NCI-H2107 (cell line): Measurements from ENCODE around the gene DNASE1L1.

ENCODE experiments used
- DNase-seq: peaks from one replicate; lab custom pipeline; 2025; lab: John Stamatoyannopoulos, UW

Gene DNASE1L1

GRCh38 chrX:154436374-154436982 is 27.4 kb upstream of the DNASE1L1 start:
- DNase-seq = peak; percentile 42

DNA sequence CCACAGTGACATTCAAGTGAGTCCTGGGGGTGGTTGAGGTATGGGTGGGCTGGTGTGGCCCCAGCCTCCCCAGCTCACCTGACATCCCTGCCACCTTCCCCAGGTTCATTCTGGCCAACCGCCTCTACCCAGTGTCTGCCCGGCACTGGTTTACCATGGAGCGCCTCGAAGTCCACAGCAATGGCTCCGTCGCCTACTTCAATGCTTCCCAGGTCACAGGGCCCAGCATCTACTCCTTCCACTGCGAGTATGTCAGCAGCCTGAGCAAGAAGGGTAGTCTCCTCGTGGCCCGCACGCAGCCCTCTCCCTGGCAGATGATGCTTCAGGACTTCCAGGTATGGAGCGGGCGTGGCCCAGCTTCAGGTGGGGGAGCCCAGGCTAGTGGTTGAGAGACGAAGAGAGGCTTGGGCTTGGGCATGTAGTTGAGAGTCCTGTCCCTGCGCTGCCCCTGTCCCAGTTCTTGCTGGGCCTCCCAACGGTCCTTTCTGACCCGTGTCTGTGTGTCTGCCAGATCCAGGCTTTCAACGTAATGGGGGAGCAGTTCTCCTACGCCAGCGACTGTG is 26.2 kb upstream of the DNASE1L1 start:
- no peak for DNase-seq

GRCh38 chrX:154434394-154435168 is 25.5 kb upstream of the DNASE1L1 start:
- no peak for DNase-seq

DNA sequence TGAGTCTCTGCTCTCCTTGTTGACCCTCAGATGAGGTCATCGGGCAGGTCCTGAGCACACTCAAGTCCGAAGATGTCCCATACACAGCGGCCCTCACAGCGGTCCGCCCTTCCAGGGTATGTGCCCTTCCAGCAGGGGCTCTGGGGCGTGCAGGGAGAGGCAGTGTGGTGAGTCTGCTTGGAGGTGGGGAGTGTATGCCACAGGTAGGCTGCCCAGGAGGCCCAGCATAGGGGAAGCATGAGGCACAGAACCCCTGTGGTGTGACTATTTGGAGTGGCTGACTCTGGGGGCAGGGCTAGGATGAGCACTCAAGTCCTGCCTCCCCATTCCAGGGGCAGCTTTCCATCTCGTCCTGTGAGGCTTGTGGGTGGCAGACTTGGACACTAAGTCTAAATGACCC is 24.6 kb upstream of the DNASE1L1 start:
- no peak for DNase-seq

DNA sequence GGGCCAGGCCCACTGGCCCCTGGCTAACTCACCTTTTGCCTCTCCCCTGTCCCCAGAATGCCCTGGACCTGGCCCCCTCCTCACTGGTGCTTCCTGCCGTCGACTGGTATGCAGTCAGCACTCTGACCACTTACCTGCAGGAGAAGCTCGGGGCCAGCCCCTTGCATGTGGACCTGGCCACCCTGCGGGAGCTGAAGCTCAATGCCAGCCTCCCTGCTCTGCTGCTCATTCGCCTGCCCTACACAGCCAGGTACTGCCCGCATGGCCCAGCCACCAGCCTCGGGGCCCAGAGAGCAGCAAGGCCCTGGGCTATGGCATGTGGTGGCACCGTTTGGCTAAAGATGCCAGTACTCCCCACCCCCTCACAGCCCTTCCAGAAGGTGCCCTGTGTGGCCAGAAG is 23.2 kb upstream of the DNASE1L1 start:
- DNase-seq = no peak

- DNase-seq = no peak
Observed at GRCh38 chrX:154431341-154431740, 22.3 kb upstream of the DNASE1L1 start.

- DNase-seq = no peak
Observed at GRCh38 chrX:154430916-154431315, 21.9 kb upstream of the DNASE1L1 start.

DNA sequence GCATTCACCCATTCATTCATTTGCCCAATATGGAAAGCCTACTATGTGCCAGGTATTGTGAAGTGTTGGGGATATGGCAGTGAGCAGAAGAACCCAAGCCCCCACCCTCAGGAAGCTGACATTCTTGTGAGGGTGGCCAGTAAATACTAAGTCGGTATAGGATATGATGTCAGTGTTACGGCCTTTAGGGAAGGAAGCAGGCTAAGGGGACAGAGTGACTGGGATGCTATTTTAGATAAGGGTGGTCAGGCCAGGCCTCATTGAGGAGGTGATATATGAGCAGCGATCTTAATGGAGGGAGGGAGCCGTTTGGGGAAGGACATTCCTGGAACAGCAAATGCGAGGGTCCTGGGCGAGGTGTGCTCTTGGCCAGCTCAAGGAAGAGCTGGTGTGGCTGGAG is 21.4 kb upstream of the DNASE1L1 start:
- DNase-seq = no peak

DNA sequence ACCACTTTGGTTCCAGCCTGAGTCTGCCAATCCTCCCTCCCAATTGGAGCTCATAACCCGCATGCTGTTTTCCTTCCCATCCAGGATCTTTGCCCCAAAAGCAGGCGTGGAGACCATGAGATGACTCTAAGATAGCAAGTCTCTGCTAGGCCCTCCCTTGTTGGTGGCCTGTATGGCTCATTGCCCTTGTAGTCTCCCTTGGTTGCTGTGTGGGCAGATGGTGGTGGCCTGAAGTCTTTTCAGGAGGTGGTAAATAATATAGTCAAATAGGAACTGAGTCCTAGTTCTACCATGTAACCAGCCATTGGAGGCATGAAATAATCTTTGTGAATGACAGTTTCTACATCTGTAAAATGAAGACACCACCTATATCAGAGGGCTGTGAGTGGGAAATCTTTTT is 20.7 kb upstream of the DNASE1L1 start:
- DNase-seq = no peak

GRCh38 chrX:154428176-154429171 is 19.4 kb upstream of the DNASE1L1 start, which contains the start of gene ATP6AP1:
Gene ATP6AP1, plus strand, starts transcription at chrX:154428677. Its CDS starts 16 bp downstream, at chrX:154428693.
- peak; percentile 93 for DNase-seq

DNA sequence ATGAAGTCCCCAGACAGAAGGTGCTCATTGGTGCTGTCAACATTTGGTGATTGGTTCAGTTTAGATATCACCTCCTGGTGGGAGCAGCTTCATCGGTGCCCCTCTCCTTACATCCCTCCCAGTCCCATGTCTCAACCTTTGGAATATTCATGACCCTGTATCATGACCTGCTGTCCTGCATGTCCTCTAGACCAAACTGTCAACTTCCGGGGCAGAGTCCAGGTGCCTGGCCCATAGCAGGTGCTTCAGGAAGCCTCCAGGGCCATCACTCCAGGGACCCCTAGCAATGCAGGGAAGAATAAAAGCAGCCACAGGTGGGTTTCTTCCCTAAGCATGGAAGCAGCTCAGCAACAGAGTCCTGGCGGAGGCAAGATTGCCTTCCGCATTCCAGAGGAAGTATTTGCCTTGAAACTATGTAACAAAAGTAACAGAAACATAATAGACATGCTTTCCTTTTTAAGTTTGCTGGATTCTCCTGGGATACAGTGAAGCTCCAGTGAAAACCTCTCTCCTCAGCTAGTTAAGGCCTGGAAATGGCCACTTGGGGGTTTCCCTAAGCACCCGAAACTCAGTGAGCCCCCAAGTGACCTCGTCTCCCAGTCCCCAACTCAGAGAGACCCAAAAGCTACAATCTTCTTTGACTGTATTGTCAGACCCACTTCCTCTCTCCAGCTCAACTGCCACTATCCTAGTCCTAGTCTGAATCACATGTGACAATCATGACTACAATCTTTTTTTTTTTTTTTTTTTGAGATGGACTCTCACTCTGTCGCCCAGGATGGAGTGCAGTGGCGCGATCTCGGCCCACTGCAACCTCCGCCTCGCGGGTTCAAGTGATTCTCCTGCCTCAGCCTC is 18.1 kb upstream of the DNASE1L1 start:
- DNase-seq = no peak

DNA sequence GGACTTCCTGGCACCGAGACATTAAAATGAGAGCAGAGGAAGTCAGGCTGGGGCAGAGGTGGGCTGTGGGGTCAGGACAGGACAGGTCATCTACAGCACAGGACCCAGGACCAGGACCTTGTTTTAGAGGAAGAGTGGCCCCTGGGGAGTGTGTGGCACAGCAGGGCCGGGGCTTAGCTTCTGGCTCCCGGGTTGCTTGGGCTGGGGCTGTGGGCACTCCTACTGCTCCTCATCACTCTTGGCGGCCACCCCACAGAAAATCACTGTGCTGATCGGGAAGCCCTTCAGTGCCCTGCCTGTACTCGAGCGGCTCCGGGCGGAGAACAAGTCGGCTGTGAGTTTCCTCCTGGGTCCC is 11.3 kb upstream of the DNASE1L1 start:
- no peak for DNase-seq

GRCh38 chrX:154419688-154420401 is 10.8 kb upstream of the DNASE1L1 start:
- no peak for DNase-seq

GRCh38 chrX:154419189-154419588 is 10.1 kb upstream of the DNASE1L1 start:
- no peak for DNase-seq

- DNase-seq = peak; percentile 24
Observed at GRCh38 chrX:154417157-154417556, 8.1 kb upstream of the DNASE1L1 start.

- no peak for DNase-seq
Observed at GRCh38 chrX:154413142-154413541, 4.1 kb upstream of the DNASE1L1 start.

- no peak for DNase-seq
Observed at GRCh38 chrX:154412468-154412867, 3.4 kb upstream of the DNASE1L1 start.

- DNase-seq = no peak
Observed at GRCh38 chrX:154411981-154412340, 2.9 kb upstream of the DNASE1L1 start.

GRCh38 chrX:154408659-154409221 is 314 bp downstream of the DNASE1L1 start:
- no peak for DNase-seq

- no peak for DNase-seq
Observed at GRCh38 chrX:154404625-154405192, 4.3 kb downstream of the DNASE1L1 start.
